Peyer's patch (tissue), 4 donors: ENCODE data around the gene TMEM37. TPM values are rescaled to one million over a fixed set of nuclear protein-coding genes. Genes with fewer than 3 reads are reported as not detected.

Experiments used
- DNase-seq, 3 donors: peaks; one replicate each; pipeline ENCODE4 v3.0.0-alpha.2; 2017 to 2019
- H3K27ac ChIP-seq, 4 donors: fragments of 200-600 bp; sonication (generic); one replicate each; pipeline ENCODE4 v1.5.1; 2016 to 2019
- H3K27me3 ChIP-seq, 2 donors: fragments of 200-600 bp; sonication (generic); one replicate each; pipeline ENCODE4 v1.5.1; 2019
- H3K36me3 ChIP-seq, 3 donors: fragments of 200-600 bp; sonication (generic); one replicate each; pipeline ENCODE4 v1.5.1; 2016 to 2019
- H3K4me1 ChIP-seq, 4 donors: fragments of 200-600 bp; sonication (generic); one replicate each; pipeline ENCODE4 v1.5.1; 2016 to 2019
- H3K4me3 ChIP-seq, 4 donors: fragments of 200-600 bp; sonication (generic); 1 replicate in 3 of 4; 2 replicates in 1 of 4; pipeline ENCODE4 v1.5.1; 2016 to 2019; ENCODE audit warnings: mild to moderate bottlenecking in 1 of 4
- H3K9me3 ChIP-seq, 4 donors: fragments of 200-600 bp; sonication (generic); one replicate each; pipeline ENCODE4 v1.5.1; 2016 to 2019; ENCODE audit warnings: mild to moderate bottlenecking in 1 of 4
- CTCF ChIP-seq, 6 experiments: fragments of 450-650 bp in 4 of 6; fragments of 200-600 bp in 2 of 6; sonication (generic) in 1 of 6; IDR thresholded peaks; one replicate each; pipeline ENCODE4 v1.5.1; 2017 to 2019; ENCODE audit warnings: antibody characterized with exemption in 6 of 6, mild to moderate bottlenecking in 3 of 6, moderate library complexity in 1 of 6
- POLR2A ChIP-seq, 2 donors: fragments of 450-650 bp; IDR thresholded peaks; one replicate each; pipeline ENCODE4 v1.5.1; 2017; ENCODE audit warnings: antibody characterized with exemption in 2 of 2, mild to moderate bottlenecking in 2 of 2, moderate library complexity in 2 of 2
- total RNA-seq, 4 donors: library from RNA; depleted of rRNA; stranded (reverse); fragments of >200 nt; gene quantifications; one replicate each; pipeline ENCODE4 v1.1.0, GENCODE V29; 2016

TMEM37 gene
- total RNA-seq, 4 donors from 2014 or later: 17.3 to 542 (median 214) TPM

GRCh38 chr2:119421304-119421703 is 10.3 kb upstream of the TMEM37 start:
- no peaks in the 10 kb centered on the region for H3K27me3 ChIP-seq
- DNase-seq: no peak
- no peaks in the 10 kb centered on the region for H3K9me3 ChIP-seq
- H3K36me3 ChIP-seq: no peaks in the 10 kb centered on the region
- H3K4me1 ChIP-seq: peaks cover 0 to 56% (median 8%) of the 10 kb centered on the region in 4 donors
- no peak overlapping the region for H3K4me3 ChIP-seq
- peak overlapping the region in 2 of 4 donors; percentile 52 to 77 for H3K27ac ChIP-seq
- TF ChIP-seq POLR2A (IDR thresholded peaks at IDR 0.05): no peak

GRCh38 chr2:119421741-119422140 is 9.9 kb upstream of the TMEM37 start:
- no peaks in the 10 kb centered on the region for H3K27me3 ChIP-seq
- no peak for TF ChIP-seq CTCF (IDR thresholded peaks at IDR 0.05)
- TF ChIP-seq POLR2A (IDR thresholded peaks at IDR 0.05): no peak
- H3K36me3 ChIP-seq: no peaks in the 10 kb centered on the region
- peaks cover 0 to 60% (median 8%) of the 10 kb centered on the region in 4 donors for H3K4me1 ChIP-seq
- peak in 1 of 3 donors; percentile 47 for DNase-seq
- H3K27ac ChIP-seq: peak overlapping the region in 2 of 4 donors; percentile 52 to 77
- no peaks in the 10 kb centered on the region for H3K9me3 ChIP-seq
- no peak overlapping the region for H3K4me3 ChIP-seq

GRCh38 chr2:119422360-119423107 is 9.1 kb upstream of the TMEM37 start:
- Histone ChIP-seq H3K27me3 (no peaks in the 10 kb centered on the region), H3K9me3 (no peaks in the 10 kb centered on the region), H3K4me1 (peaks cover 0 to 64% (median 11%) of the 10 kb centered on the region in 4 donors), H3K36me3 (no peaks in the 10 kb centered on the region), H3K27ac (peak overlapping the region in 2 of 4 donors; percentile 52 to 77), H3K4me3 (no peak overlapping the region)
- DNase-seq: no peak
- no peak for TF ChIP-seq CTCF (IDR thresholded peaks at IDR 0.05)
- no peak for TF ChIP-seq POLR2A (IDR thresholded peaks at IDR 0.05)

- no peaks in the 10 kb centered on the region for H3K36me3 ChIP-seq
- peak overlapping the region in 2 of 4 donors; percentile 52 to 77 for H3K27ac ChIP-seq
- H3K27me3 ChIP-seq: no peaks in the 10 kb centered on the region
- no peak overlapping the region for H3K4me3 ChIP-seq
- H3K9me3 ChIP-seq: no peaks in the 10 kb centered on the region
- DNase-seq: peak in 1 of 3 donors; percentile 57
- H3K4me1 ChIP-seq: peaks cover 0 to 69% (median 13%) of the 10 kb centered on the region in 4 donors
- no peak for TF ChIP-seq CTCF (IDR thresholded peaks at IDR 0.05)
- TF ChIP-seq POLR2A (IDR thresholded peaks at IDR 0.05): no peak
Observed at GRCh38 chr2:119423108-119423444, 8.6 kb upstream of the TMEM37 start.

- no peaks in the 10 kb centered on the region for H3K27me3 ChIP-seq
- H3K4me1 ChIP-seq: peaks cover 0 to 75% (median 13%) of the 10 kb centered on the region in 4 donors
- no peak overlapping the region for H3K4me3 ChIP-seq
- no peak for DNase-seq
- H3K9me3 ChIP-seq: no peaks in the 10 kb centered on the region
- TF ChIP-seq POLR2A (IDR thresholded peaks at IDR 0.05) (no peak), CTCF (IDR thresholded peaks at IDR 0.05) (no peak)
- peak overlapping the region in 1 of 4 donors; percentile 38 for H3K27ac ChIP-seq
- H3K36me3 ChIP-seq: no peaks in the 10 kb centered on the region
Observed at GRCh38 chr2:119423811-119424210, 7.8 kb upstream of the TMEM37 start.

- peak overlapping the region in 1 of 4 donors; percentile 94 for H3K27ac ChIP-seq
- no peaks in the 10 kb centered on the region for H3K9me3 ChIP-seq
- H3K4me3 ChIP-seq: no peak overlapping the region
- no peaks in the 10 kb centered on the region for H3K27me3 ChIP-seq
- no peaks in the 10 kb centered on the region for H3K36me3 ChIP-seq
- DNase-seq: peak in 1 of 3 donors; percentile 28
- TF ChIP-seq POLR2A (IDR thresholded peaks at IDR 0.05) (no peak), CTCF (IDR thresholded peaks at IDR 0.05) (no peak)
- H3K4me1 ChIP-seq: peaks cover 0 to 75% (median 13%) of the 10 kb centered on the region in 4 donors
Observed at GRCh38 chr2:119424284-119425118, 7.2 kb upstream of the TMEM37 start.
